DMS 273 (cell line): Measurements from ENCODE around the gene LCNL1.
"Not testable (repeated sequence)": the region's sequence is repeated elsewhere in the genome, so short reads cannot be mapped to it uniquely, and the experiment has no call there.

ENCODE experiments used
- DNase-seq: peaks from one replicate; lab custom pipeline; 2025; ENCODE audit not compliant: unreplicated experiment; lab: John Stamatoyannopoulos, UW

LCNL1 gene

DNA sequence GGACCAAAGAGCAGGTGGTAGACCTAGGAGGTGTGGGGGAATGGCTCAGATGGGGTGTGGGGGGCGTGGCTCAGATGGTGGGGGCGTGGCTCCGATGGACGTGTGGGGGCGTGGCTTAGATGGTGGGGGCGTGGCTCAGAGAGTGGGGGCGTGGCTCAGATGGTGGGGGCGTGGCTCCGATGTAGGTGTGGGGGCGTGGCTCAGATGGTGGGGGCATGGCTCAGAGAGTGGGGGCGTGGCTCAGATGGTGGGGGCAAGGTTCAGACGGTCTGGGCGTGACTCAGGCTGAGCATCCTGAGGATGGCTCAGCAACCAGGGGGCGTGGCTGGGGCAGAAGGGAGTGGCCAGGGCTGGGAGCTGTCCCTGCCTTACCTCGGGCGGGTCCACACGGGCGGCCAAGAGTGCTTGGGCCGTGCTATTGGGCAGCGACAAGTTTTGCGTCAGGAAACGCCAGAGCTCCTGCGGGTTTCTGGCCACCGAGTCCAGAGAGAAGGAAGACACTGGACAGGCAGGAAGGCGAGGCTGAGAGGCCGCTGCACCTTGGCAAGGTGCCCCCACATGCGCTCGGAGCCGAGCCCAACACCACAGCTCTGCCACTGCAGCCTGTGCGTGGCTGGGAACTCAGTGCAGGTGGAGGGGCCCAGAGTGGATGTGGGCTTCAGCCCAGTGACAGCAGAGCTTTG lies 39.3 kb downstream of the LCNL1 start:
- DNase-seq = peak; percentile 63

DNA sequence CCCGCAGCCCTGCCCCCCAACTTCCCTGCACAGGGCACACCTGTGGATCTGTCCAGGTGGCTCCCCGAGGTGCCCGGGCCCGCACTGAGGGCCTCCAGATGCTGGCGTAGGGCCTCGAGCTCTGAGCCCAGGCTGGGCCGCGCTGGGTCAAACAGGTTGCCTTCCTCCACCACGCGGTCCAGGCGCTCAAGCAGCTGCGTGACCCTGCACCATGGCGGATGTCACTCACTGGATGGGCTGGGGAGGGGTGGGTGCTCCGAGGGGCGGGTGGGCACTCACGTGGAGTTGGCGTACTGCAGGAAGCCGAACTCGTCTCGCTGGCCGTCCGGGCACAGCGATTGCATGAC lies 39.8 kb downstream of the LCNL1 start:
- DNase-seq = no peak

DNA sequence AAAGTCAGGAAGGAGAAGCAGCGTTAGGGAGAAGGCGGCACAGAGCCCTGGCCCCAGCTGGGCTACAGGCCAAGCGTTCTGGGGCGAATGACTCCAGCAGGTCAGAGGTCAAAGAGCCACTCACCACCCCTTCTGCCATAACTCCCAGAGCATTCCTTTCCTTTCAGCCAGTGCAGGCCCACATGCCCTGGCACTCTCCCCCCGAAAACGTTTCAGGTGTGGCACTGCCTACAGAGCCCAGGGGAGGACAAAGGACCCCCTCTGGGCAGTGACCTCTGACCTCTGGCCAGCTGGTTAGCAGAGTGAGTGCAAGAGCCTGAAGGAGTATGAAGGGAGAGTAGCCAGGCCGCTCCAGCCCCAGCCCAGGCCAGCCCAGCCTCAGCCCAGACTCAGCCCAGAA lies 40.4 kb downstream of the LCNL1 start:
- DNase-seq = no peak

DNA sequence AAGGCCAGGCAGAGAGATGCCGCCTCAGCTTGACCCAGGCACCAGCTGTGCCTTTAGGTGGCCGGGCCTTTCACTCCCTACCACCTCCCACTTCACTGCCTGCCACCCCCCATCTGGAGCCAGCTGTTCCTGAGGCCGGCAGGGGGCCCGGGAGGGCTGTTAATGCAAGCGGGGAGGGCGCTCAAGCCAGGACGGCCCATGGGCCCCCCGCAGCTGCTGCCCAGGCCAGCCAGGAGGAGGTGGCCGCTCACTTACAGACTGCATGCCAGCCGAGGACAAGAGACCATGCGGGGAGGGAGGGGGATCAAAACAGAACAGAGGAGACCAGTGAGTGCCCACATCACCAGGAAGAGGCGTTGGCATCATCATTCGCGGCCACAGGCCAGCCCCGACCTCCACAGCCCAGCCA lies 40.8 kb downstream of the LCNL1 start:
- peak; percentile 38 for DNase-seq

DNA sequence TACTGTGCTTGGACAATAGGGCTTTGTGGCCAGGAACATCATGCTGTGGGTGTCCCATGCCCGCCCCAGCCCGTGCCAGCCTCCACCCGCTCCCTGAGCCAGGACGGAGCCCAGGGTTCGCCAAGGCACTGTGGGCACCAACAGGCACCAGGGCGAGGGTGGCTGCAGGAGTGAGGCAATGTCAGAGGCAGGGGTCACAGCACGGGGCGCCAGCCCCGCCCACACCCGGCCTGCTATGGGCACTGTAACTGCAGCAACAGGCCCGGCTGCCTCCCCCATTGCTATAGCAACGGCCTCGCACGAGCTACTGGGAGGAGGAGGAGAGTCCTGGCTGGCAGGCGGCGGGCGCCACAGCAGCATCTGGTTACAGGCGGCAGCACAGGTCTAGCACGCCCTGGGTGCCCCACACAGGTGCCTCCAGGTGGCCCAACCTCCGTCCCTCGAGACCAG lies 42.7 kb downstream of the LCNL1 start:
- DNase-seq = peak; percentile 94

DNA sequence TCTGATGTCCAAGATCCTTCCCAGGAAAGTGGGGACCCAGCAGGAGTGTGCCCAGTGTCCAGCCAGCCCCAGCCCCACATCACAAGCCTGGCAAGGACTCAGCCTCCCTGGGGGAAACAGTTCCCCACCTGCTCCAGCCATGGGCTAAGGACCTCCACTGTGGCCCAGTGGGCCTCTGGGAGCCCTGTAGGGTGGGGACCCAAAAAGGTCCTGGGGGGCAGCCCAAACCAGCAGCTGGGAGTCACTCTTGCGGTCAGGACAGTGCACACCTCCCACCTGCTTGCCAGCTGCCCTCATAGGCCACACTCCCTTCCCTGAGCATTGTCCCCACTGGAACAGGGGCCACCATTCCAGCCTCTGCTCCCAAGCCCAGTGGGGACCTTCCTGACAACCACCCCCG lies 43.6 kb downstream of the LCNL1 start:
- no peak for DNase-seq

DNA sequence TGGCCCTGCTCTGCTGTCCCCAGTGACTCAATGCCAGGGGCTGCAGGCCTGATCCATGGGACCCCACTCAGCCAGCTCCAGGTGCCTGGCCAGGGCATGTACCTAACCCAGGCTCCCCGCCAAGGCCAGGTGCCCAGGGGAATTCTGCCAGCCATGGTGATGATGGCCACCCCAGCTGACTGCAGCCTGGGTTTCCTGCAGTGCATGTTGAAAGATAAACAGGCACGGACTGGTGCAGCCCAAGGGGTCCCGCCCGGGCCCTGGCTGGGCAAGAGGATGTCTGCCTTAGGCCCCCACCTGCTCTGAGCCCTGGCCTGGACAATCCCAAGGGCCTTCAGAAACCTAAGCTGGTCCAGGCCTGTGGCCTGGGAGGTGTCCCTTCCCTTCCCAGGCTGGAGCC lies 44.0 kb downstream of the LCNL1 start:
- DNase-seq = peak; percentile 40

DNA sequence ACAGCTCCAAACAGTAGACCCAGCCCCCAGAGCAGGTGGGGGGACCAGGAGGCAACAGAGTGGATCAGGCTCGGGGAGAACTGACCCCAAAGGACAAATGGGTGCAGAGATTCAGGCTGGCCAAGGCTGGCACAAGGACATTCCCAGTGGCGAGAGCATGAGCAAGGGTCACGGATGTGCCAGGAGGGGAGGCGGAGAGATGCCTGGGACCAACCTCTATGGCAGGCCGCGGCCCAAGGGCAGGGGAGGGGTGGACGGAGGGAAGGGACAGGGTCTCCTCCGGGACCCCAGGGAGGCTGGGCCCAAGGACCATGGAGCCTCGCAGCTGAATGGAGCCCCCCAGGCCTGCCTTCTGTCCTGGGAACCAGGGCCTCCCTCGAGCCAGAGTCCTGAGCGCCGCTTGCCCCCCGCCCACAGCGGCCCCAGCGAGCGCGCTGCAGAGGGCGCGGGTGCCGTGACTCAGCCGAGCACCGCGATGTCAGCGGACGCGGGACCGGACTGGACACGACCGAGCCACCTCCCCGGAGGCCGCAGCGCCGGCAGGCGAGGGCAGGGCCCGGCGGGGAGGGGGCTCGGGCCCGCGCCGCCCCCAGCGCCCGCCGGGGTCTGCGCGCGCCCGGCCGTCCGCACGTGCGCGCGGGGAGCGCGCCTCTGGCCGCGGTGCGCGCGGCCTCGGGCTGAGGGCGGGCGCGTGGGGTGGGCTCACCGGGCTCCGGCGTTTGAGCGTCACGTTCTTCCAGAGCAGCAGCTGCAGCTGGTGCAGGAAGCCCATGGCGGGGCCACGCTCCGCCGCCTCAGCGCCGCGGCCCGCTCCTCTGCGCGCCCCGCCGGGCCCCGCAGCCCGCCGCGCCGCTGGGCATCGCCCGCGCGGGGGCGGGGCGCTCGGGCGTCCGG lies 44.8 kb downstream of the LCNL1 start, which contains the start of gene ABCA2:
ABCA2 (minus strand) TSS at position 869 of the 894 bp plus-strand sequence; CDS start at position 772, 97 bp downstream.
- peak; percentile 64 for DNase-seq

DNA sequence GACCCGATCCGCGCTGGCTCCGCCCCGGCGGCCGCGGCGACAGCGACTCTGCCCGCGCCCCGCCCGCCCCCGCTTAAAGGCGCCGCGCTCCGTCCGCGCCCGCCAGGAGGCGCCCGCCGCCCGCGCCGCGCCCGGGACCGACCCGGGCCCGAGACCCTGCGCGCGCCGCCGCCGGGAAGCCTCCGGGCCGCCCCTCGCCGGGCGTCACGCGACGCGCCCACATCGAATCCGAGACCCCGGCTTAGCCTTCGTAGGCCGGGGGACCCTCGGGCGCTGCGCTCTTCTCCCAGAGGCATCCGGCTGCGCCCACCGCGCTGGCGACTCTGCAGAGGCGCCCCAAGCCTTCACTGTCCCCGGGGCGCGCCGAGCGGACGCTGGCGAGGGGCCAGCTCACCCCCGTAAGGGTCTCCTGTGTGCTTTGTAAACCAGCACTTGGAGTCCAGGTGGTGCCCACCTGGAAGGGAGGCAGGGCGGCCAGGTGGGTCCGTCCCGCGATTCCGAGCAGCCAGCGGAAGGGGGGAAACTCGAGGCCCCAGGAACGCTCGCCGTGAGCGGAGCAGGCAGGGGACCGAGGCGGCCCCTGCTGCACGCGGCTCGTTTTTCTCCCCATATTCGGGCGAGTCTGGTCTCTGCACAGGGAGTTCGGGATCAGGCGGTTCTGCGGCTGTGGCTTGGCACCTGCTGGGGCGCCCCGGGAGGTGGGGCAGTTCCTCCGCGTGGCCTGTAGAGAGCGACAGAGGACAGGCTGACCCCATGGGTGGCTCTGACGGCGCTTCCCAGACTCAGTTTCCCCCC lies 45.7 kb downstream of the LCNL1 start:
- DNase-seq = peak; percentile 84

DNA sequence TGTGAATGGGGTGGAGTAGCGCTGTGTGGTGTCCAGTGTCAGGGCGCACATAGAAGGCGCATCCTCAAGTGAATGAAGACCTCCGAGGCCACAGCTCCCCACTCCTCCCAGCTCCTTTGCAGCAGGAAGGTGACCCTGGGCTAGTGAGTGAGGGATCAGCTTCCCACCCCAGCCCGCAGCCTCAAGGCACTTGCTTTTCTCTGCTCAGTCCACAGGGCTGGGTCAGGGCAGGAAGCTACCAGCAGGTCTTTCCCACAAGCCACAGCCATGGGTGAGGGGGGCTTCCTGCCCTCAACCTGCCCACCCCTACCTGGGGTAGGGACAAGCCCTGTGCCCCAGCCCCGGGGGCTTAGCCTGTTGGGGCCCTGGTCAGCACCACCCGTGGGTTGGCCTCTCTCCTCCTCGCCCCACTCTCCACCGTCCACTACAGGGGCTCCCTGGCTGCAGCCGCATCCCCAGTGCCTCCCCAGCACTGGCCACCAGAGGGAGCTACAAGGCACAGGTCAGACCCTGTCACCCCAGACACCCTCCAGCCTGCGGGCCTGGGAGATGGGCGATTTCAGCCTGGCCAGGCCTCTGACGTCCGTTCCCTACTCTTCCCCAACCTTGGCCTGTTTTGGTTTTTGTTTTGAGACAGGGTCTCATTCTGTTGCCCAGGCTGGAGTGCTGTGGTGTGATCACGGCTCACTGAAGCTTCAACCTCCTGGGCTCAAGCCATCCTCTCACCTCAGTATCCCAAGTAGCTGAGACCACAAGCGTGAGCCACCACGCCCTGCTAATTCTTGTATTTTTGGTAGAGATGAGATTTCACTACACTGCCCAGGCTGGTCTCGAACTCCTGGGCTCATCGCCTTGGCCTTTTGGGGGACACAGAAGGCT lies 46.5 kb downstream of the LCNL1 start:
- peak; percentile 75 for DNase-seq

DNA sequence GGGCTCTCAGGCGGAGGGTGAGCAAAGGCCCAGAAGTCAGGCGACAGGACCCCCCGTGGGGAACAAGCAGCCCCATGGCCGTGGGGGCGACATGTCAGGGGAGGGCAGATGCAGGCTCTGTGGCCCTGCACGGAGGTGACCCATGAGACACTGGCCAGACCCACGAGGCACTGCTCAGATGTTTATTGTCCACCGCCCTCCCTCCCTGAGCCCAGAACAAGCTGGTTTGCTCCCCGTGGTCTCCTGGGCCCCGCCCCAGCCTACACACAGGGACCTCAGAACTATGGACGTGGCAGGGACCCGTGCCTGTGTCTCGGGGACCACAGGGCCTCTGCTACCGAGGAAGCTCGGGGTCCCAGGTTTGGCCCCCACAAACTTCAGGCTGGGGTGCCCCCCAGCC lies 47.2 kb downstream of the LCNL1 start:
- DNase-seq = no peak

DNA sequence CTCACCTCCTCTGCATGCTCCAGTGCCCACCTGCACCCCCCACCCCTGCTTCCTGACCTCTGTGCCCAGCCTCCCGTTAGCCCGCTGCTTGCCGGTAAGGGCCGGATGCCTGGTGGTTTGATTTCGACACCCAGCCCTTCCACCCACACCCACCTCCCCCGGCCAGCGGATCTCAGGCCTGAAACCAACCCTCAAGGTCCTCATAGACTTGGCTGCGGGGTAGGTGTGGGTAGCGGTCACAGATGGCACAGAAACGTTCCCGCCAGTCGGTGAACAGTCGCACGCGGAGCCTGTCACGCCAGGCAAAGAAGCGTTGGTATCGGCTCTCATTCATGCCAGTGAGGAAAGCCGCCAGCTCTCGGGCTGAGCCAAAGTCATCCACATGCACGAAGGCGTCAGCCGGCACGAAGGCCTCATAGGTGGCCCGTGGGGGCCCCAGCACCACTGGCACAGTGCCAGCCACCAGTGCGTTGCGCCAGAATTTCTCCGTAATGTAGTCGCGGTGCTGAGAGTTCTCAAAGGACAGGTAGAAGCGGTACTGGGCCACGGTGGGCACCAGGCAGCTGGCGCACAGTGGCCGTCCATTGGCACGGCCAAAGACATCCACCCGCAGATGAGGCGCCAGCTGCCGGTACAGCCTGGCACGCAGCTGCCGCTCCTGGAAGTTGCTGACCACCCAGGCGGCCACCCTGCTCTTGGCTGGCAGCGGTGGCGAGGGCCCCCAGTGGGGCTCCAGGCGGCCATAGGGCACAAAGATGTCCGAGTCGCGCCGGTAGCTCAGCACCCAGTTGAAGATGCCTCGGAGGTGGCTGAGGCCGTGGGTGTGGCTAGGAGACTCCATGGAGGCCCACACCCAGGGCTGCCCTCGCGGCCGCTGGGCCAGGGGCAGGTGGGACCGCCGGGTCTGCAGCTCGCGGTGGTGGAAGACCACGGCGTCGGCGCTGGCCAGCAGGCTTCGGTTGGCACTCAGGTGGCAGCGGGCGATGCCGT lies 48.0 kb downstream of the LCNL1 start:
- no peak for DNase-seq

DNA sequence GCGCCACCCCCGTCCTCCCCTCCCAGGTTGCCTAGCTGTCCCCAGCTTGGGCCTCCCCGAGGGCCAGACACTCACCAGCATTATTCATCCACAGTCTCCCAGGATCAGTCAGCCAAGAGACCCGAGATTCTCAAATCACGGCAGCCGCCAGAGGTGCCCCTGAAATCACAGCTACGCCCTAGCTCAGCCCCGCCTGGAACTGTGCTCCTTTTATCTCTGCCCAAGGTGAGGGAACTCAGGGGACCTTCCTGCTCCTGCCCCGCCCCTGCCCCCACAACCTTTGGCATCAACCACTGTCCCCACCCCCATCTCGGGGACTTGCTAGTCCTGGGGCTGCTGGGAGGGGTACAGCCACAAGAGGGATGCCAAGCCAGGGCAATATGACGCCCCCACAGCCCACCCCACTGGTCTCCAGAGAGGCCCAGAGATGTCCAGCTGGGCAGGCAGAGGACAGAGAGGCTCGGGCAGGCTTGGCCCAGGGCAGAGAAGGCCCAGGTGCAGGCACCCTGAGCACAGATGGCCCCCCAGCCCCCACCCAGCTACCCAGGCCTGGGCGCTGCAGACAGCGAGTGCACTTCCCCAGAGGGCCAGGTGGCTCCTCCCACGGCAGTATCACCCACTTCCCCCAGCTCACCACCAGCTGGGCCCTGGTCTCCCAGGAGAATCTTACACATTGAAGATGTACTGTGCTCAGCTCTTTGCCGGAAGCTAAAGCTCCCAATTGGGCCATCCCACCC lies 49.3 kb downstream of the LCNL1 start, which contains the start of gene FUT7:
FUT7 (minus strand) TSS at position 185 of the 737 bp plus-strand sequence; CDS start at position 88, 97 bp downstream.
- peak; percentile 42 for DNase-seq

DNA sequence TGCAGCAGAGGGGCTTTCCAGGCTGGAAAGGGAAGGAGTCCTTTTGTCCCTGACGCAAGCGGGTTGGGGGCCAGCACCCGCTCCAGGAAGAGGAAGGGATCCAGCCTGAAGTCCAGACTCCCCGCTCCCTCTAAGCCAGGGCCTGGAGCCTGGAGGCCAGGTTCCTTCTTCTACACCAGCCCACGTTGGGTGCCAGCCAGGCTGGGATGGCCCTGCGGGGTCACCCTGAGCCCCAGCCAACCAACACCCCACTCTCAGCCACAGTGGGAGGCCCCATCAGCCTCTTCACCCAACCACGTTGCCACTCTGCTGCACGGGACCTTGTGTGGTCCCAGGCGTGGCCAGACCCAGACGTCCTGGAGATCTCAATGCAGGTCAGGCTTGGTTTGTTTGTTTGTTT lies 50.1 kb downstream of the LCNL1 start:
- no peak for DNase-seq

DNA sequence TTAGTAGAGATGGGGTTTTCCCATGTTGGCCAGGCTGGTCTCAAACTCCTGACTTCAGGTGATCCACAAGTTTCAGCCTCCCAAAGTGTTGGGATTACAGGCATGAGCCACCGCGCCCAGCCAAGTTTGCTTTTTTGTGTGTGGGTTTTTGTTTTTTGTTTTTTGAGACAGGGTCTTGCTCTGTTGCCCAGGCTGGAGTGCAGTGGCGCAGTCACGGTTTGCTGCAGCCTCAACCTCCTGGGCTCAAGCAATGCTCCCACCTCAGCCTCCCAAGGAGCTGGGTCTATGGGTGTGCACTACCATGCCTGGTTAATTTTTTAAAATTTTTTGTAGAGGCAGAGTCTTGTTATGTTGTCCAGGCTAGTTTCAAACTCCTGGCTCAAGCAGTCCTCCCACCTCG lies 50.7 kb downstream of the LCNL1 start:
- DNase-seq = not testable (repeated sequence)

DNA sequence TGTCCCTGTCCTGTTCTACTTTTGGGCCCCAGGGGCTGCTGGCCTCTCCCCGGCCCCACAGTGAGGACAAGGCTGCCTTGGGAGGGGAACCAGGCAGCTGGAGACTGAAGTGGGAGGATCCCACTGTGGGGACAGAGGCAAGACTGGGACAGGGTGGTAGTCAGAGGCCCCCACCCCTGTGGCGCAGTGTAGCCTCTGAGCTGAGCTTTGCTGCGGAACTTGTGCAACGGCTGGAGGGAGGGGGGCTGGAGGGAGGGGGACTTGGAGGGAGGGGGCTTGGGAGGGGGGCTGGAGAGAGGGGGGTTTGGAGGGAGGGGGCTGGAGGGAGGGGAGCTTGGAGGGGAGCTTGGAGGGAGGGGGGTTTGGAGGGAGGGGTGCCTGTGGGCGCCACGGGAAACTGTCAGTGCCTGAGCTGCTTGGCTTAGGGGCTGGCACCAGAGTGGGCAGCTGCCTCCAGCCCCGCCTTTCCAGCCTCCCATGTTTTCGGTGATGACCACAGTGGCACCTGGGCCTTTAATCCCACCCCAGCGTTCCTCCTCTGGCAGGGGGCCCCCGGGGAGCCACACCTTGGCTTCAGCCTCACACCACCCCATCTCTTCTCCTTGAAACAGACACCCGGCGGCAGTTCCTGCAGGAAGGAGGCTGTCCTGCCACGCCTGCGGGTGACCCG lies 51.4 kb downstream of the LCNL1 start:
- DNase-seq = peak; percentile 57

DNA sequence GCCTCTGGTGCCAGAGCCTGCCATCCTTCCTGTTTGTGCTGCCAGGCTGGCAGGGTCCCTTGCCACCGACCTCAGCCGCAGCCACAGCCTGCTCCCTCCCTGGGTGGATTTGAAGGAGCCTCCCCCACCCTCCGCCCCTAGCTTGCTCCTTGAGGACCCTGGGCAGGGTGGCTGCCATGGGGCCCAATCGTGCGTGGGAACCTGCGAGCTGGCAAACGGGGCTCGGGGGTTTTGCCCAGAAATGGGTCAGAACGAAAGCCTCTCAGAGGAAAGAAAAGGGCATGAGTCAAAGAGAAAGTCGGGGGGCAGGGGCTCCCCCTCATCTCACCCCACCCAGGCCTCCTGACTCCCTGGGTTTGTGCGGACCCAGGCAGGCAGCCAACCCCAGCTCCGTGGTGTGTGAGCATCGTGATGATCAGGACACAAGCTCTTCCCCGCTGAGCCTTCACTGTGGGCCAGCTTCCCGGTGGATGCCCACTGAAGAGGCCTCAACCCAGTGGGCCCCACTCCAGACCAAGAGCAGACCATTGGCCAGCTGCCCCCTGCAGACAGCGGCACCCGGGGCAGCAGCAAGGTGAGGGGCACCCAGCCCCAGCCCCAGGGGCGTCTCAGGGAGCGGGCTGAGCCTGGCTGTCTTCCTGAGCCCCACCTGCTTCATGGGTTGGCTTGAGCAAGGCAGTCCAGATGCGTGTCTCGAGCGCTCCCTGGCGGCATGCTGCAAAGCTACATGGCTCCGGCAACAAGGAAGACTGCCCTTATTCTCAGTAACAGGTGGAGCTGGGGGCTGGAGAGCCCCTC lies 52.1 kb downstream of the LCNL1 start:
- peak; percentile 91 for DNase-seq
